ENCODE data around the gene CCDC154. TPM values are rescaled to one million over a fixed set of nuclear protein-coding genes. Genes with fewer than 3 reads are reported as not detected.
A peak's percentile ranks its signal among the peaks of the same experiment; 100 is the strongest.
"Not testable (repeated sequence)": the region's sequence is repeated elsewhere in the genome, so short reads cannot be mapped to it uniquely, and the experiment has no call there.

Gene CCDC154
- total RNA-seq, 1 donor from 2014 or later, result under 0.01 TPM

- DNase-seq (ENCODE audit: low read depth) (no peak), FAIRE-seq (no peak)
- Histone ChIP-seq H3K4me3 (ENCODE audit: low read depth, low read length) (no peak overlapping the region), H3K27me3 (ENCODE audit: control insufficient read depth, insufficient read depth, low read length) (no peaks in the 10 kb centered on the region), H3K36me3 (ENCODE audit: control insufficient read depth, insufficient read depth, low read length) (no peaks in the 10 kb centered on the region)
- TF ChIP-seq CTCF (IDR thresholded peaks at IDR 0.05; ENCODE audit: insufficient read depth, low read length, severe bottlenecking), result no peak
These were observed 41.6 kb upstream of the CCDC154 start for GRCh38 chr16:1485847-1486496.

- FAIRE-seq, result no peak
- no peak for TF ChIP-seq CTCF (IDR thresholded peaks at IDR 0.05; ENCODE audit: insufficient read depth, low read length, severe bottlenecking)
- DNase-seq (ENCODE audit: low read depth), result peak; percentile 66
- no peaks in the 10 kb centered on the region for H3K36me3 ChIP-seq (ENCODE audit: control insufficient read depth, insufficient read depth, low read length)
- no peaks in the 10 kb centered on the region for H3K27me3 ChIP-seq (ENCODE audit: control insufficient read depth, insufficient read depth, low read length)
- no peak overlapping the region for H3K4me3 ChIP-seq (ENCODE audit: low read depth, low read length)
These were observed 37.8 kb upstream of the CCDC154 start for GRCh38 chr16:1481906-1482835.

GRCh38 chr16:1478937-1479336 lies 34.6 kb upstream of the CCDC154 start:
- H3K27me3 ChIP-seq (ENCODE audit: control insufficient read depth, insufficient read depth, low read length); FAIRE-seq; DNase-seq (ENCODE audit: low read depth); H3K4me3 ChIP-seq (ENCODE audit: low read depth, low read length); H3K36me3 ChIP-seq (ENCODE audit: control insufficient read depth, insufficient read depth, low read length): not testable (repeated sequence)

DNA sequence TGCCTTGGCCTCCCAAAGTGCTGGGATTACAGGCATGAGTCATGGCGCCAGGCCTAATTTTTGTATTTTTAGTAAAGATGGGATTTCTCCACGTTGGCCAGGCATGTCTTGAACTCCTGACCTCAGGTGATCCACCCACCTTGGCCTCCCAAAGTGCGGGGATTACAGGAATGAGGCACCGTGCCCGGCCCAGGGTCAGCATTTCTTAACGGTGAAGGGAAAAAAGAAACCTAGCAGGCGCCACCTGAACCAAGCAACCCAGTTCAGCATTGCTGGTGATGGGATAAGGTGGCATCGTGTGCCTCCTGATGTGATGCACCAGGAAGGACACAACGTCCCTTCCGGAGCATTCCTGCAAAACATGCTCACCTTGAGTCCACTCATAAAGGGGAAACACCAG lies 32.7 kb upstream of the CCDC154 start:
- DNase-seq (ENCODE audit: low read depth) (no peak), FAIRE-seq (no peak)
- Histone ChIP-seq H3K4me3 (ENCODE audit: low read depth, low read length) (no peak overlapping the region), H3K36me3 (ENCODE audit: control insufficient read depth, insufficient read depth, low read length) (no peaks in the 10 kb centered on the region), H3K27me3 (ENCODE audit: control insufficient read depth, insufficient read depth, low read length) (no peaks in the 10 kb centered on the region)
- no peak for TF ChIP-seq CTCF (IDR thresholded peaks at IDR 0.05; ENCODE audit: insufficient read depth, low read length, severe bottlenecking)

DNA sequence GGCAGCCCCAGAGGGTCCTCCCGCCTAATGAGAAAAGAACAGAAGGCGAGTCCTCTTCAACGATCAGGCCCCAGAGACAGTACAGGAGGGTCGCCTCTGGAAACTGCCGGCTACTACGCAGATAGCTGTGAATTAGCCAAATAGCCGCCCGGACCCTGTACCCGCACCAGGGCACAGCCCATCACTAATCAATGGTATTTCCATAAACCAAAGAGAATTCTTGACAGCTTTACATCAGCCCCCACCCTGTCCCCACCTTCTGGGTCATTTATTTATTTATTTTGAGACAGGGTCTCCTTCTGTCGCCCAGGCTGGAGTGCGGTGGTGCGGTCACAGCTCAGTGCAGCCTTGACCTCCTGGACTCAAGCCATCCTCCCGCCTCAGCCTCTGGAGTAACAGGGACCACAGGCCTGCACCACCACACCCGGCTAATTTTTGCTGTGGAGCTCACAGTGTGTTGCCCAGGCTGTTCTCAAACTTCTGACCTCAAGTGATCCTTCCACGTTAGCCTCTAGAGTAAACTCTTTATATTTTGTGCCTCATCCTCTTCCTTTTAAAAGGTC lies 31.3 kb upstream of the CCDC154 start:
- H3K4me3 ChIP-seq (ENCODE audit: low read depth, low read length), result peak overlapping the region; percentile 63
- FAIRE-seq (no peak), DNase-seq (ENCODE audit: low read depth) (no peak)
- no peaks in the 10 kb centered on the region for H3K36me3 ChIP-seq (ENCODE audit: control insufficient read depth, insufficient read depth, low read length)
- H3K27me3 ChIP-seq (ENCODE audit: control insufficient read depth, insufficient read depth, low read length), result no peaks in the 10 kb centered on the region
- no peak for TF ChIP-seq CTCF (IDR thresholded peaks at IDR 0.05; ENCODE audit: insufficient read depth, low read length, severe bottlenecking)

Measured in bronchial epithelial cell (primary cell).